Uterus (tissue), 2 donors: ENCODE measurements around the gene MED23.

ENCODE experiments used
- CTCF ChIP-seq, 4 experiments: fragments of 200-600 bp in 2 of 4; fragments of 450-650 bp in 2 of 4; sonication (generic) in 2 of 4; IDR thresholded peaks; one replicate each; pipeline ENCODE4 v1.5.1; 2016 to 2019; ENCODE audit warnings: antibody characterized with exemption in 4 of 4, mild to moderate bottlenecking in 2 of 4, moderate library complexity in 1 of 4
- POLR2A ChIP-seq, 2 donors: fragments of 450-650 bp; IDR thresholded peaks; one replicate each; pipeline ENCODE4 v1.6.1; 2016; ENCODE audit warnings: antibody characterized with exemption in 2 of 2, mild to moderate bottlenecking in 1 of 2, moderate library complexity in 1 of 2

- no peak for TF ChIP-seq POLR2A (IDR thresholded peaks at IDR 0.05)
- no peak for TF ChIP-seq CTCF (IDR thresholded peaks at IDR 0.05)
Observed at GRCh38 chr6:131652472-131652871, 24.4 kb upstream of the MED23 start.
